ENCODE results near the gene NUDT7.

Gene NUDT7

GRCh38 chr16:77729951-77730350 lies 7.6 kb downstream of the NUDT7 start:
- DNase-seq = no peak

GRCh38 chr16:77732241-77732946 lies 10.1 kb downstream of the NUDT7 start:
- DNase-seq = no peak

- no peak for DNase-seq
Observed at GRCh38 chr16:77736879-77737278, 14.6 kb downstream of the NUDT7 start.

GRCh38 chr16:77738706-77739558 lies 16.6 kb downstream of the NUDT7 start:
- DNase-seq = no peak

DNA sequence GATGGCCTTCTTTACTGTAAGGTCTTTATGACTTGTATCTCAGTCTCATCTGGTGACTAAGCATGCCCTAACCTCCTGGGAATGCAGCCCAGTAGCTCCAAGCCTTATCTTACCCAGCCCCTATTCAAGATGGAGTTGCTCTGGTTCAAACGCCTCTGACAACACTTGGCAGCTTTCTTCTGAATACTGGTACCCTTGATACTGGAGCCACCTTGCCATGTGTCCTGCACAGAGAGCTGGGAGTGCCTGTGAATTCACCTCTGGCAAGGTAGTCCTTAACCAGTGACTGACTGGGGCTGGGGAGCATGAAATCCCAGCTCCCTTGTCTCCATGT lies 17.2 kb downstream of the NUDT7 start:
- no peak for DNase-seq

DNA sequence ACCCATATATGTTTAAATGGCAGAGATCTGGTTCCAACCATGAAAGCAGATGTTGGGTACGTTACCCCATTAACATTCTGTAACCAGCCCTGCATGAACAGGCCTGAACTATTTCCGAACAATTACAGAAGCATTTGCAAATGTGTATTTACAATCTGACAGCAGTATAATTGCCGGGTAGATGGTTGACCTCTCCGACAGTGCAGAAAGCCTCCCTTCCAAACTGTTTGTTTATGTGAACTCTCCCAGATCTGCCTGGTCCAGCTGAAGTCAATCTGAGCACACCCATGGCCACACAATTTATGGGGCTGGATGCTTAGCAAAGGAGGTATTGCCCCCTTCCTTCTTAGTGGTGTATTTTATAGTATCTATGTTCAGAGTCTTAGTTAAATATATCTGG lies 21.8 kb downstream of the NUDT7 start:
- DNase-seq = no peak

DNA sequence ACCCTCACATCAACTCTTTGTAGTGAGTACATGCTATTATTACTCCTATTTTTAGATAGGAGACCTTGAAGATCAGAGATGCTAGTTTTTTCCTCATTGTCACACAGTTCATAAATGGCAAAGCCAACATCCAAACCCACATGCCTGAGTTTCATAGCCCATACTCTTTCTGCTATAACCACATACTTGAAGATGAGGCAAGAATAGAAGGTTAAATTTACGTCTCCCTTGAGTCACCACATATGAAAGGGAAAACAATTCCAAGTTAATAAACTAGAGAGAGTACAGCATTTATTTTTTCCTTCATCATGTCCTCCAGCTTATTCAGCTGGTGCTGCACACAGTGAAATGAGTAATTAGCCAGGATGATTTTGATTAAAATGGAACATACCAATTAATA lies 23.7 kb downstream of the NUDT7 start:
- DNase-seq = no peak

DNA sequence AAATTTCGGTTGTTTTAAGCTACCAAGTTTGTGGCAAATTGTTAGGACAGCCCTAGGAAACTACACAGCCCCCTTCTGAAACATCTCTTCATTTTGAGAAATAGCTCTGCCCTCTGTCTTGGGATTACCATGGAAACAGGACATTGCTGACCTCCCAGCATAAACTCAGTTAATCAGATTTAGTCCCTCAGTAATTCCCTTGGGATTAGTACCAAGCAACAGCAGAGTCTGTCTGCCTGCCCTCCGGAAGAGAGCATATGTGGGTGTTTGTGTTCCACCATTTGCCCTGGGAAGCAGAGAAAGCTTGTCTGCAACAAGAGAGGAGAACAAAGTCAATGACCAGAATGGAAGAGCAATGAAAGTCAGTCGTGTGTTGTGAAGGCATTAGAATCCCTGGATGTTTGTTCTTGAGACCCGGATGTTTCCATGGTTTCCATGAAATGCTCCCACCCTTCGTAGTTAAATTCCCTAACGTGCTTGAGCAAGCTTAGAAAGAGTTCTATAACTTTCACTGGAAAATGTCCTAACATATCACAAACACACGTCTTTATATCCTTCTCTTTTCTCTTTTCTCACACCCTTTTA lies 26.2 kb downstream of the NUDT7 start:
- no peak for DNase-seq

GRCh38 chr16:77749415-77749814 lies 27.1 kb downstream of the NUDT7 start:
- no peak for DNase-seq

DNA sequence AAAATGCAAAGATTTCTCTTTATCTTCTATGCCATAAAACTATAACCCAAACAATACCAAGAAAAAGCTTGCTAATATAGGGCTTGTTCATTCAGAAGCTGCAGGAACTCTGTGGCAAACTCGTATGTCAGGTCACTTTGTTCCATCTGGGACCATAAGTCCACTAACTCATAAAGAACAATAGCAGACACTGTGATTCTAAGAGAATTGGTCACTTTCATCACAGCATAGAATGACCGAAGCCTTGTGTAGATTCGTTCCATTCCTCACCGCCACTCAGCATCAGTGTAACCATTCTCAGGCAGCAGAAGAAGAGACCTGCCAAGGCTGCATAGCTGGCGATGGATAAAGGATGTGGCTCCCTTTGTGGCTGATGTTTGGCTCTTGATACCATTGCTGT lies 35.7 kb downstream of the NUDT7 start:
- no peak for DNase-seq

DNA sequence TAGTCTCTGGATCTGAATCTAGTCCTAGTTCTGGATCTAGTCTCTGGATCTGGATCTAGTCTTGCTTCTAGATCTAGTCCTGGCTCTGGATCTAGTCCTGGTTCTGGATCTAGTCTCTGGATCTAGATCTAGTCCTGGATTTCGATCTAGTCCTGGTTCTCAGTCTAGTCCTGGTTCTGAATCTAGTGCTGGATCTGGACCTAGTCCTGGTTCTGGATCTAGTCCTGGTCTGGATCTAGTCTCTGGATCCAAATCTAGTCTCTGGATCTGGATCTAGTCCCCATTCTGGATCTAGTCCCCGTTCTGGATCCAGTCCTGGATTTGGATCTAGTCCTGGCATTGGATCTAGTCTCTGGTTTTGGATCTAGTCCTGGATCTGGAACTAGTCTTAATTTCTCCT lies 36.2 kb downstream of the NUDT7 start:
- no peak for DNase-seq

- no peak for DNase-seq
Observed at GRCh38 chr16:77759201-77759600, 36.9 kb downstream of the NUDT7 start.

- no peak for DNase-seq
Observed at GRCh38 chr16:77759821-77760220, 37.5 kb downstream of the NUDT7 start.

GRCh38 chr16:77760800-77761199 lies 38.5 kb downstream of the NUDT7 start:
- no peak for DNase-seq

DNA sequence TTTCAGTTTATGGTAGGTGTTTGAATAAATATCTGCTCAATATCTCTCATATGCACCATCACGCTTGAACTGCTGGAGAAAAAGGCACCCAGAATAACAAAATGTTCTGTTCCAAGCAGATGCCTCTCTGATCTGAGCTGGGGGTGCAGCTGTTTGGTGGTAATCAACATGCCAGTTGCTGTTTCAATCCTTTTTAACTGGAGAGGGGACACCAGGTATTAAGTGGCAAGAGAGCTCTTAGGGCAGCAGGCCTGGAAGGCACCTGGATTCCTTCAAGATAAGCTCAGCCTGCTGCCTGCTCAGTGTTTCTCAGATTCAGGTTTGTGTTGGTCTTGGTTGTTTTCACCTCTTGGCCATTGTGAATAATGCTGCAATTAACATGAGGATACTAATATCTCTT lies 38.9 kb downstream of the NUDT7 start:
- no peak for DNase-seq

- DNase-seq = no peak
Observed at GRCh38 chr16:77762262-77762661, 39.9 kb downstream of the NUDT7 start.

DNA sequence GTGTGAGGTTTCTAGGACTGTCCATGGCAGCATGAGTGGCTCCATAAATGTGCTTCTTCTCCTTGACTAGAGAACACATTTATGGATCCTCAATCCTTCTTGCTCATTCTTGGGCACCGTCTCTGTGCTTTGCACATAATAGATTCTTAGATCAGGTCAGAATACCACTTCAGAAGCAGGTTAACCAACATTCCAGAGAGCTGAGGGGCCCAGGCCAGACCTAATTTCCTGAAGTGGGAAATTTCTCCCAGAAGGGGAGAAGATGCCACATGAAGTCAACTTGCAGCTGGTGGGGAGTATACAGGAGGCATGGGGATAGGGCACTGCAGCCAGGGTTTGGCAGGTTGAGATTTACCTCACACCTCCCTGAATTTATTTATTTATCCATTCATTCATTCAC lies 41.7 kb downstream of the NUDT7 start:
- DNase-seq = no peak

DNA sequence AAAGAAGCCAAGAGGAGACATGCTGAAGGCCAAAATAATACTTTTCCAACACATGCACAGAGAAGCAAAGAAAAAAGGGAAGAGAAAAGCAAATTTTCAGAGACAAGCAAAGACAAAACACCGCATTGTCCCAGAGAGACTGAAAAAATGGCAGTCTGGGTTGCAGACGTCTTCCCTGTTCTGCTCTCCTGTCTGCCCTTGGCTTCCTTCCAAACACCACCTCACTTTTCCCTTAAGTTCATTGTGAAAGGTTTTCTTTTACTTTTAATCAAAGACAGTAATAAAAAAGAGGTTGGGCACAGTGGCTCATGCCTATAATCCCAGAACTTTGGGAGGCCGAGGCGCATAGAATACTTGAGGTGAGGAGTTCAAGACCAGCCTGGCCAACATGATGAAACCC lies 44.9 kb downstream of the NUDT7 start:
- no peak for DNase-seq

DNA sequence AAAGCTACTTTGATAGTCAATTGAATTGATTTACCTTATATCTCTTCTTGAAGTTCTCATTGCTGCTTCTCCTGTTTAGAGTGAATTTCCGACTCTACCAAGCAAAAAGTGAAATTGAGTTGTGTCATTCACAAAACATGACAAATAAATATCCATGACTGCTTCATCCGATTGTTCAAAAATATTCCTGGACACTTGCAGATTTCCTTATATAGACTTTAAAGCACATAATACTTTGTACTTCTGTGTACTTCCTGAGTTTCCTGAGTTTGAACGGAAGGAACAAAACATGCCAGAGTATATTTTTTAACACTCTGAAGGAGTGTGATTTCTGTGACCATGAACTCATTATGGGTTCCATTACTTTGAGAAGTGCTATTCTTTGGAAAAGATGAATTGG lies 45.5 kb downstream of the NUDT7 start:
- no peak for DNase-seq

DNA sequence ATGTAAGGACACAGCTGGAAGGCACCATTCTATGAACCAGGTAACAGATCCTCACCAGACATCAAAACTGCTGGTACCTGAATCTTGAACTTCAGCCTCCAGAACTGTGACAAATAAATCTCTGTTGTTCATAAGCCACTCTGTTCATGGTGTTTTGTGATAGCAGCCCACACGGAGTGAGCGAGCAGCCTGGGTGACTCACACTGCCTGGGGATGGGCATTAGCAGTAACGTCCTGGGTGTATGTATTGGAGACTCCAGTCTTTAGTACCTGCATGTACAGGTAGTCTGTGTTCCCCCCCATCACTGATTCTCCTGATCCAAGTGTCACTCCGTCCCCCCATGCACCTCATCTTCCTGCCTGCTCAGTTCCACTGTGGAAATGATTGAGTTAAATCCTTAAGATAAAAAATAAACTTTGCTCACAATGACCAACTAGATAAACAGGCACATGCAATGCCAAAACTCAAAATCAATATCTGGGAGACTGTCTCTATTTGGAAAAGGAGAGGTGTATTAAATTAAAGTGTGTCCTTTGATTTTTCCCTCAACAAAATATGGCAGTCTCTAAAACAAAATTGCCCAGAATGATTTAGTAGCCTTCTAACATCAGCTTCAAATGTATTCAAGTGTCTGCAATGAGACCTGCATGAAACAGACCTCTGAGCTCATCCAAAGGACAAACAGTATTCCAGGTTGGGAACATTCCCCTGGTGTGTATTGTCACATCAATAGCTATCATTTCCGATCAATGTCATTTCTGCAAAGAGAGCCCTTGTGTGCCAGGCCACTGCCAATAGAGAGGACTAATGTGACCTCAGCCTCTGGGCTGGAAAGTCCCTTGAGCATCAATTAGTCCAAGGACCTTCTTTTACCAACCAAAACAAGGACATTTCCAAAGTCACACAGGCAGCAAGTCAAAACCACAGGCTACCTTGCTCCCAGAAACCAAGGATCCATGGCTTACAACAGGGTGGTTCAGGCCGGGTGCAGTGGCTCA lies 53.9 kb downstream of the NUDT7 start:
- no peak for DNase-seq

DNA sequence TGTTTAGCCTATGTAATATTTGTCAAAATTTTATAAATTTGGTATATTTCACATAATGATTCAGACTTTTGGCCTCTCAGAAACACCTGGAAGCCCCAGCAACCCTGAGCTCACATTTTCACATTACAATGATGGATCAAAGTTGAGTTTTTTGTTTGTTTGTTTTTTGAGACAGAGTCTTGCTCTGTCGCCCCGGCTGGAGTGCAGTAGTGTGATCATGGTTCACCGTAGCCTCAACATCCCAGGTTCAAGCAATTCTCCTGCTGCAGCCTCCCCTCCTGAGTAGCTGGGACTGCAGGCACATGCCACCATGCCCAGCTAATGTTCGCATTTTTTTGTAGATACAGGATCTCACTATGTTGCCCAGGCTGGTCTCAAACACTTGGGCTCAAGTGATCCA lies 55.4 kb downstream of the NUDT7 start:
- DNase-seq = no peak

DNA sequence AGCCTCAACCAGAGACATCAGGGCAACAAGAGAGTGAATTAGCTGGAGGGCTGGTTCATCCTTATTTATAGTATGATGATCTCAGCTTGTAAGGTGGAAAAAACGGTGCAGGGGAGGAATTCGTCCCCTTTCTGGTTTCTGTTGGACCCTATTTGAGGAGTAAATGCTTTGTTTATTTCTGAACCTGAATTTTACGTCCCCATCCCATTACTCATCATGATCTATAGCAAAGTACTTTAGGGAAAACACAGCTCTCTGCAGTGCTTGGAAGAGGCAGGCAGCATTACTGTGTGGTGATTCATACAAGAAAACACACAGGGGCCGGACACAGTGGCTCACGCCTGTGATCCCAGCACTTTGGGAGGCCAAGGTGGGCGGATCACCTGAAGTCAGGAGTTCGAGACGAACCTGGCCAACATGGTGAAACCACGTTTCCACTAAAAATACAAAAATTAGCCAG lies 58.1 kb downstream of the NUDT7 start:
- DNase-seq = no peak

DNA sequence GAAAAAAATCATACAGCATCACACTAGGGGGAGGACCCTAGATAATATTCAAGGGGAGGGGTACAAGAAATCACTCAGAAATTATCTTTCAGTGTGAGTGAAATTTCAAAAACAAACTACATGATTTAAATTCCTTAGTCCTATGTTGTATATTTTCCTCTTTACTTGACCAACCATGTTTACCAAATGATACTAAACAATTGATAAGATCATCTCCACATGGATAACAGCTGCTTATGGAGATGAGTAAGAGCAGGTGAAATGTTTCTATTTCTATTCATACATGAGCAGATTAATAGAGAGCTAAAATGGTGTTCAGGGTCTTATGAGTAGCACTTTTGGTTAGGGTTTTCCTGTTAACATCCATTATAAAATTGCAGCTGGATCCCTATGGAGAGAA lies 58.8 kb downstream of the NUDT7 start:
- DNase-seq = no peak

All from CD4-positive, alpha-beta T cell treated with Interleukin-17A for 4 hours (primary cell).